Left kidney (tissue), 2 donors: ENCODE data around the gene NEAT1. TPM values are rescaled to one million over a fixed set of nuclear protein-coding genes. Genes with fewer than 3 reads are reported as not detected.

Experiments used
- DNase-seq: peaks from one replicate; pipeline ENCODE4 v3.0.0-alpha.2; 2013
- polyA plus RNA-seq: library from polyadenylated mRNA; unstranded; fragments of 120-200 nt; gene quantifications from one replicate; pipeline ENCODE4 v1.2.1, GENCODE V29; 2013; ENCODE audit not compliant: insufficient read length

NEAT1 gene
- polyA plus RNA-seq, 1 donor, result 265 TPM

DNA sequence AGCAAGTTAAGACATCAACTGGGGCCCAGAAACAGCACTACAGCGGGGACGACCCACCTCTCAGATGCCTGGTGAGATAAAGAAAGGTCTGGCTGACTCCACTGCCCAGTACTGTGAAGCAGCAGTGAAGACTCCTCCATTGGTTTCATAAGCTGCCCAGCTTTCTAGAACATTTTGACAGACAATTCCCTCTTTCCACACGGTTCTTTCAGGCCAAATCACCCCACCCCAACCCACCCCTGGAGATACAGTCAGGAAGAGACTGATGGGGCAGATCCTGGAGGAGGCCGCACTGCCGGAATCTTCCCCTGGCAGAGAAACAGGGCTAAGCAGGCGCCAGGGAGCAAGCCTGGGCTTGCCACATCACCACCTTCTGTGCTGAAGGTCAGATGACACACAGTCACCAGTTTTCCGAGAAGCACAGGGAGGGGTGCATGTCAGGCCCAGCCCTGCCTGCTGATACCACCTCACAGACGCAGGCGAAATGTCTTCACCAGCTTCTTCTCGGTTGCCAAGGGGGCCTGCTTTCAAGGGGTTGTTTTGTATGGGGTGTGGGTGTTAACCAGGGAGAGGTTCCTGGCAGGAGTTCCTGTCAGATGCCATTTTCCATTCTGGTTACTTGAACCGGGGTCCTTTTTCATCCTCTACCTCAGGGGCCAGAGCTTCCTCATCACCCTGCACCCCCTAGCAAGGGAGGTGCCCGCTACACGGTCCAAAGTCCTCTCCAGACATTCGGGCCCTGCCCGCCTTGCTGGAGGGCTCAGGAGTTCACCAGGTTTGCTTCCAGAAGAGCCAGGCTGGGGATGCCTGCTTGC, 1.4 kb upstream of the NEAT1 start:
- no peak for DNase-seq

DNA sequence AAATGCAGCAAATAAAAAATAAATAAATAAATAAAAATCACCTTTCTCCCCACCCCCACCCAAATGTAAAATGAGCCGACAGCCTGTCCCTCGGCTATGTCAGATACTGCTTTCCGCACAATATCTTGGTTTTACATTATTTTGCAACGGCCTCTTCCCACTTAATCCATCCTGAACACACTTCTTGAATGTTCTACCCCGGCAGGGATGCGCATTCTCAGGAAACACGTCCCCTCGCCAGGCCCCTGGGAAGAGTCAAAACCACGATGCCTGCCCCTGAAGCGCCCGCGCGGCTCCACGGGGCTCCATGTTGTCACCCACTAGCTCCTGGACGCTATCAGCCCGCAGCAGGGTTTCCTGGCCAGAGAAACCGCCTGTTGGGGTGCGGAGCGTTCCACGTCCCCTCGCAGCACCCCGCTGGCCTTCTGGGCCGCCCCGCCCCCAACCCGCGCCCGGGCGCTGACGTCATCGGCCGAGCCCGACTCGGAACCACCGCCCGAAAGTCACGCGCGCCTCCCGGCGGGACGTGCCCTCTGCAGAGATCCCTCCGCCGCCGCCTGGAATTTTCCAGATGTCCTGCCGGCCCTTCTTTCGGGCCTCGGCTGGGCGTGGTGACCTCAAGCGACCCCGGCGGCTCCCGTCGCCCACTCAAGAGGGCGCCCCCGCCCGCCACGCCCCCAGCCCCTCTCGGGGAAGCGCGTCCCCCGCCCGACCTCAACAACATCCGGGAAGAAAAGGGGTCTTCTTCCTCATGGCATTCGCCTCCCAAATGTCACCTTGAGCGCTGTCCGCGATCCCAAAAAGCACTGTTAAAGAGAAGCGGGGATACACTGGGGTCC, 585 bp upstream of the NEAT1 start:
- peak; percentile 94 for DNase-seq

DNA sequence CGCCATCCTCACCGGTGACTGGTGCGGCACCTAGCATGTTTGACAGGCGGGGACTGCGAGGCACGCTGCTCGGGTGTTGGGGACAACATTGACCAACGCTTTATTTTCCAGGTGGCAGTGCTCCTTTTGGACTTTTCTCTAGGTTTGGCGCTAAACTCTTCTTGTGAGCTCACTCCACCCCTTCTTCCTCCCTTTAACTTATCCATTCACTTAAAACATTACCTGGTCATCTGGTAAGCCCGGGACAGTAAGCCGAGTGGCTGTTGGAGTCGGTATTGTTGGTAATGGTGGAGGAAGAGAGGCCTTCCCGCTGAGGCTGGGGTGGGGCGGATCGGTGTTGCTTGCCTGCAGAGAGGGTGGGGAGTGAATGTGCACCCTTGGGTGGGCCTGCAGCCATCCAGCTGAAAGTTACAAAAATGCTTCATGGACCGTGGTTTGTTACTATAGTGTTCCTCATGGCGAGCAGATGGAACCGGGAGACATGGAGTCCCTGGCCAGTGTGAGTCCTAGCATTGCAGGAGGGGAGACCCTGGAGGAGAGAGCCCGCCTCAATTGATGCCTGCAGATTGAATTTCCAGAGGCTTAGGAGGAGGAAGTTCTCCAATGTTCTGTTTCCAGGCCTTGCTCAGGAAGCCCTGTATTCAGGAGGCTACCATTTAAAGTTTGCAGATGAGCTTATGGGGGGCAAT, 1.1 kb downstream of the NEAT1 start:
- DNase-seq, result no peak

DNA sequence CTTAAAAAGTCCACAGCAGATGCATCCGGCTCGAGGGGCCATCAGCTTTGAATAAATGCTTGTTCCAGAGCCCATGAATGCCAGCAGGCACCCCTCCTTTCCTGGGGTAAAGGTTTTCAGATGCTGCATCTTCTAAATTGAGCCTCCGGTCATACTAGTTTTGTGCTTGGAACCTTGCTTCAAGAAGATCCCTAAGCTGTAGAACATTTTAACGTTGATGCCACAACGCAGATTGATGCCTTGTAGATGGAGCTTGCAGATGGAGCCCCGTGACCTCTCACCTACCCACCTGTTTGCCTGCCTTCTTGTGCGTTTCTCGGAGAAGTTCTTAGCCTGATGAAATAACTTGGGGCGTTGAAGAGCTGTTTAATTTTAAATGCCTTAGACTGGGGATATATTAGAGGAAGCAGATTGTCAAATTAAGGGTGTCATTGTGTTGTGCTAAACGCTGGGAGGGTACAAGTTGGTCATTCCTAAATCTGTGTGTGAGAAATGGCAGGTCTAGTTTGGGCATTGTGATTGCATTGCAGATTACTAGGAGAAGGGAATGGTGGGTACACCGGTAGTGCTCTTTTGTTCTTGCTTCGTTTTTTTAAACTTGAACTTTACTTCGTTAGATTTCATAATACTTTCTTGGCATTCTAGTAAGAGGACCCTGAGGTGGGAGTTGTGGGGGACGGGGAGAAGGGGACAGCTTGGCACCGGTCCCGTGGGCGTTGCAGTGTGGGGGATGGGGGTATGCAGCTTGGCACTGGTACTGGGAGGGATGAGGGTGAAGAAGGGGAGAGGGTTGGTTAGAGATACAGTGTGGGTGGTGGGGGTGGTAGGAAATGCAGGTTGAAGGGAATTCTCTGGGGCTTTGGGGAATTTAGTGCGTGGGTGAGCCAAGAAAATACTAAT, 1.9 kb downstream of the NEAT1 start:
- DNase-seq, result no peak

GRCh38 chr11:65425105-65425970, 2.7 kb downstream of the NEAT1 start:
- DNase-seq, result no peak

- no peak for DNase-seq
These were observed 3.6 kb downstream of the NEAT1 start for GRCh38 chr11:65425971-65426838.

GRCh38 chr11:65426839-65427690, 4.5 kb downstream of the NEAT1 start:
- DNase-seq, result no peak

DNA sequence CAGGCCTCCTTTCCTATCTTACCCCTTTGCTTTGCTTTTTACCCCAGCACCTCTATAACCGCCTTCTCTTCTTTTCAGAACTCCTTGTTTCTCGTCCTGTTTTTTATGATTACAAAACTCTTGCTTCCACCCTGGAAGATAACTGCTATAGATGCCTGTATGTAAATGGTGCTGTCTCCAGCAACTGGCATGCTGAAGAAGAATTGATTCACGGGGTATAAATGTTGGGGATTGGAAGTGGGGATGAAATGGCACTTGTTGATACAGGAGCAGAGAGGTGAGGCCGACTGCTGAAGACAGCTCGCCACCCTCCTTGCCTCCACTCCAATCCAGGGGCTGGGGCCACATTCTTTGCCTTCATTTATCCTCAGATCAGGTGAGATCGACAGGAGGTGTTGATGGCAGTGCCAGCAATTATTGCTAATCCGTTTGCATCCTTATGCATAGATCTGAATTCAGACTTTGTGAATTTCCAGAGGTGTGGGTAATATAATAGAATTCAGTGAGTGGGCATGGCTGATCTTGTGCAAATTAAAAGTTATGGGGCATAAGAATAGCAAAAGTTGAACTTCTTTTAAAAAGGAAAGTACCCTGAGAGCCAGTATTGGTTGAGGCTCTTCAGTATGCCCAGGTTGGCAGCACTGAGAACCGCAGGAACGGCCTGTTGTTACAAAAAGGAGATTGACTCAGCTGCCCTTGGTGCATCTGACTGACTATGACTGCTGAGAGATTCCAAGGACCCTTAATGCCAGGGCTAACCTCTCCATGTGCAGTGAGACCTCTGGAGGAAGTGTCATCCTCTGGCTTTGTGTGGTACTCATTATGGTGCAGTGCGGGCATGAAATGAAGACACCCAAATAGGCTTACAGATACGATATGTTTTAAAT, 5.3 kb downstream of the NEAT1 start:
- no peak for DNase-seq

DNA sequence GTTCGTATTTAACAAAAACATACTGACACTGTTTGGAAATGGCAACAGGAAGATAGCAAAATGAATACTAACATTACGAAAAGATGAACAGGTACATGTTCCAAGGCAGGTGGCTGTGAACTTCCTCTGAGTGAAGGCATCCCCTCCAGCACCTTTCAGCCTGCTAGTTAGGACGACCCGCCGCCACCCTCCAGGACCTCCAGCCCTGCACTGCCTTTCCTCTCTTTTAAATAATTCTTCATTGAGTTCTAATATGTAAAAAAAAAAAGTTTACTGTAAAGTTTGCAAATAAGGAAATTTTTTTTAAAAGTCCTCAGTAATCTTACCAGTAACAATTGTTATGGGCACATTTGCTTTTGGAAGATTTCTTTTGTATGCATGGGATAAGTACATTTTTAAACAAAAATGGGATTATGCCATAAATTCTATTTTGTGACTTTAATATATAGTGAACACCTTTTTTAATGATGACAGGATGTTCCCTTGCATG, 6.0 kb downstream of the NEAT1 start:
- no peak for DNase-seq

- DNase-seq, result no peak
These were observed 6.6 kb downstream of the NEAT1 start for GRCh38 chr11:65429068-65429681.

- no peak for DNase-seq
These were observed 7.3 kb downstream of the NEAT1 start for GRCh38 chr11:65429724-65430405.

DNA sequence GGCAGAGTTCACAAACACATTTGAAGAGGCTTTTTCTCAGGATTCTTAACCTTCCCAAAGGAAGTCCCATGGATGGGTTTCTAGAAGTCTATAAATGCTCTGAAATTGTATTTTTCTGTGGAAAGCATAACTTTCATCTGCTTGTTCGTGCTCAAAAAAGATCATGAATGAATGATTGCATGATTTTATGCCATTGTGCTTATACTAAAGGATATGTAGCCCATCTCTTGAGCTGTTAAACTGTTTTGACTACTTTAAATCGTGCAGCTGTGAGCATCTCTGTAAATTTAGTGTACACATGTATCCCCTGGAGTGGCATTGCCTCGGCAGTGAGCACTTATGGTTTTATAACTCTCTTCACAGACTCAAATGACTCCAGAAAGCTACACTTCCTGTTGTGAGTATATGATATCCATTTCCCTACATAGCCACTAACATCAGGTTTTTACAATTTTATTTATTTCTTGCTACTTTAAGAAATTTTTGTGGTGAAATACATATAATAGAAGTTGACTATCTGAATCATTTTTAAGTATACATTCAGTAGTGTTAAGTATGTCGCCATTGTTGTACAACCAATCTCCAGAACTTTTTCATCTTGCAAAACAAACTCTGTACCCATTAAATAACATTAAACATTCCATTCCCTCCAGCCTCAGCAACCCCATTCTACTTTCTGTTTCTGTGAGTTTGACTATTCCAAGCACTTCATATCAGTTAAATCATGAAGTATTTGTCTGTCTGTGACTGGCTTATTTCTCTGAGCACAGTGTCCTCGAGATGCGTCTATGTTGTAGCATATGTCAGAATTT, 8.0 kb downstream of the NEAT1 start:
- no peak for DNase-seq

- DNase-seq, result no peak
These were observed 9.0 kb downstream of the NEAT1 start for GRCh38 chr11:65431451-65432099.

DNA sequence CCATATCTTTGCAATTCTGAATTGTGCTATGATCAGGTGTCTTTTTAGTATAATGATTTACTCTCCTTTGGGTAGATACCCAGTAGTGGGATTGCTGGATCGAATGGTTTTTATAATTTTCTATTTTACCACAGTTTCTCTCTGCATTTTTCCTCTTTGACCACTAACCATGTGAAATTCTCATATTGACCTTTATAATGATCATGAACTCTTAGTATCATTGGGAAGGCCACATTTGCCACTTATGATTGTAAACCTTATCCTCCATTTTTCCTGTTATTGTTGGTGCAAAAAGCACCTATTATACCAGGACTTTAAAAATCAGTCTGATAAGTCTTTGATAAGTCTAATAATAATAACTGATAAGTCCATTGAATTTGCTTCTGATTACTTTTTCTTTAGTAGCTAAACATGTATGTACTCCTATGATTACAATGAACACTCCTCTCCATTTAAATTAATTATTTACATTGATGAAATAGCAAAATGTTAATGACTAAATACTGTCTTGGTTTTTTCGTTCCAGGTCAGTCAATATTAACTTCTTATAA, 9.6 kb downstream of the NEAT1 start:
- no peak for DNase-seq
